ENCODE data around the gene DCLK1. TPM values are rescaled to one million over a fixed set of nuclear protein-coding genes. Genes with fewer than 3 reads are reported as not detected.

DCLK1 gene
- total RNA-seq, 1 donor from 2014 or later = 22.4 TPM

DNA sequence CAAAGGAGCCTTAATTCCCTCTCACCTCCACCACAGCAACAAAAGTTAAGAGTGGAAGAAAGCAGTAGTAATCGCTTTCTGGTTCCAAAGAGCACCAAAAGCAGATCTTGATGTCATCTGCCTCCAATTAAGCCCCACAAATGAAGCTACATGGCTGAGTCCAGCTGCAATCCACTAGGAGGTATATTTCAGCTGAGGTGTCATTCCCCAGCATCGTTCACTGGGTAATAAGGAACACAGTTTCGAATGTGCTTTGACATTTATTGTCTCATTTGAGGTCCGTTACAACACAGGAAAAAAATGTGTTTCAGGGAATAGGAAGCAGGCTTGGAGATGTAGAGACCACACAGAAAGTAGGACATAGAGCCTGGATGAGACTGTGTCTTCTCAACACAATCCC is 190.4 kb downstream of the DCLK1 start:
- Mint-ChIP-seq H3K36me3 (ENCODE audit: low read depth) (peaks cover 11% of the 10 kb centered on the region), H3K4me1 (no peaks in the 10 kb centered on the region), H3K9me3 (peaks cover 6% of the 10 kb centered on the region), H3K27ac (ENCODE audit: unreplicated experiment) (no peak overlapping the region), H3K27me3 (ENCODE audit: low read depth) (no peaks in the 10 kb centered on the region), H3K4me3 (no peak overlapping the region)
- TF ChIP-seq, protein P1, sequence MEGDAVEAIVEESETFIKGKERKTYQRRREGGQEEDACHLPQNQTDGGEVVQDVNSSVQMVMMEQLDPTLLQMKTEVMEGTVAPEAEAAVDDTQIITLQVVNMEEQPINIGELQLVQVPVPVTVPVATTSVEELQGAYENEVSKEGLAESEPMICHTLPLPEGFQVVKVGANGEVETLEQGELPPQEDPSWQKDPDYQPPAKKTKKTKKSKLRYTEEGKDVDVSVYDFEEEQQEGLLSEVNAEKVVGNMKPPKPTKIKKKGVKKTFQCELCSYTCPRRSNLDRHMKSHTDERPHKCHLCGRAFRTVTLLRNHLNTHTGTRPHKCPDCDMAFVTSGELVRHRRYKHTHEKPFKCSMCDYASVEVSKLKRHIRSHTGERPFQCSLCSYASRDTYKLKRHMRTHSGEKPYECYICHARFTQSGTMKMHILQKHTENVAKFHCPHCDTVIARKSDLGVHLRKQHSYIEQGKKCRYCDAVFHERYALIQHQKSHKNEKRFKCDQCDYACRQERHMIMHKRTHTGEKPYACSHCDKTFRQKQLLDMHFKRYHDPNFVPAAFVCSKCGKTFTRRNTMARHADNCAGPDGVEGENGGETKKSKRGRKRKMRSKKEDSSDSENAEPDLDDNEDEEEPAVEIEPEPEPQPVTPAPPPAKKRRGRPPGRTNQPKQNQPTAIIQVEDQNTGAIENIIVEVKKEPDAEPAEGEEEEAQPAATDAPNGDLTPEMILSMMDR (conservative IDR thresholded peaks at IDR 0.05) = no peak
- no peak for DNase-seq (ENCODE audit: low read depth, low spot score)

DNA sequence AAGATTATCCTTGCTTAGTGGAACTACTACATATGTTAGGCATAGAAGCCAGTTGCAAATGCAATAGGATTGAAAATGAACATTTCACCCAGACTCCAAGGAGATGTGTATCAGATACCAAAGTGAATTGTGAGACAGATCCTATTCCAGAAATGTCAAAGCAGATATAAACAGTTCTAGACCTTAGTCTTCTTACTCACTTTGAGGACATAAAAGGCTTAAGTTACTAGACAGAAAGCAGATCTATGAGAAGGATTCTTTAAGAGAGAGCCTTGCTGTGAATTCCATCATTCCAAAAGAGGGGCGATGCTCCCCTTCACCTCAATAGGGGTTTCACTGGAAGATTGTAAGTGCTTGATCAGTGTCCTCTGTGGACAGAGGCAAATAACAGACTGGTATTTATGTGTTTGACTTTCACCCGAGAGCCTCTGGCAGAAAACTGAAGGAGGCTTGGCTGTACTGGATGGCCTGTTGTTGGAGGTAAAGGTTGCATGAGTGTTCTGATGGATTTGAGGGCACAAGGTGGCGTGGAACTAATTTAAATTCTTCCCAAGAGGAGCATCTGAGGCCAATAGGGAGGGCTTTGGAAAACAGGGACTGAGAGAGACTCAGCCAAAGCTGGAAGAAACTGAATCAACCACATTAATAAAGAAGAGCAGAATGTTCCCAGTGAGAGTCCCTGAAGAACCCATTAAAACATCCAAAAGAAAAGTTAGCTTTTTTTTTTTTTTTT is 194.8 kb downstream of the DCLK1 start:
- Mint-ChIP-seq H3K9me3 (peaks cover 21% of the 10 kb centered on the region), H3K4me3 (no peak overlapping the region), H3K27me3 (ENCODE audit: low read depth) (no peaks in the 10 kb centered on the region), H3K36me3 (ENCODE audit: low read depth) (peaks cover 19% of the 10 kb centered on the region), H3K4me1 (no peaks in the 10 kb centered on the region), H3K27ac (ENCODE audit: unreplicated experiment) (no peak overlapping the region)
- no peak for DNase-seq (ENCODE audit: low read depth, low spot score)
- TF ChIP-seq, protein P1 (conservative IDR thresholded peaks at IDR 0.05) = no peak

DNA sequence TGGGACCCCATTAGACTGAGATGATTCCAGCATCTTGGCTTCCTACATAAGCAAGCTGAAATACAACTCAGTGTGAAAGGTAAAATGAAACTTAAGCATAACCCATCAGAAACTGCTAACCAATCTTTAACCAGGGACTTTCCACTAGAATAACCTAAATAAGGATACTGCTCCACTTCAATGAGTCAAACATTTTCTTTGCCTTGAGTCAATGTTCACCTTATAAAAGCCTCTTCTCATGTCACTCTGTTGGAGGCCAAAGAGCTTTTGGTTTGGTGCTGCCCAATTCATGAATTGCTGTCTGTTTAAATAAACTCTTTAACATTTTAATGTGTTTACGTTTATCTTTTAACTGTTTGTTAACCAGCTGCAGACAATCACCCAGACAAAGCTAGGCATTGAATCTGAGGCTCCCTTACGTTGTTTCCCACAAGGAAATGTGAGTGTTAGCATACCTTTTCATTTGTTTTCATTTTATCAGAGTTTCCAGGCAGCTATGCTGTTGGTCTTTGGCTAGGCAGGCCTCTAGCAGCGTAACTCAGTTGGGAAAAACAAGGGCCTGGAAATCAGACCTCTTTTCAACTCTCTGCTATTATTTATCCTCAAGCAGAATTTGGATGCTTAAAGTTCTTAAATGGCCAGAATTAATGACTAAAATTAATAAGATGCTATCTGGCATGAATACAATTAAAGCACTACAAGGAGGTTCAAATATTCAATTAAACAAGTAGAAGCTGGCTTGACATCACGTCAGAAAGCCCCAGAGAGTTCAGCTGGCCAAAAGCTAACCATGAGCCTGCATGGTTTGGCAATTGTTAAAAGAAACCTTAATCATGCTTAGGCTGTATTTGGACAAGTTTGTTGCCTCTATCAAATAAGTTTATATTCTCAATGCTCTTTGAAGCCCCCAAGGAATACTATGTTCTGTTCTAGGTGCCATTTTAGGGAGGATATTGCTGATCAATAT is 200.2 kb downstream of the DCLK1 start:
- DNase-seq (ENCODE audit: low read depth, low spot score) = no peak
- Mint-ChIP-seq H3K36me3 (ENCODE audit: low read depth) (peaks cover 15% of the 10 kb centered on the region), H3K27ac (ENCODE audit: unreplicated experiment) (no peak overlapping the region), H3K4me3 (no peak overlapping the region), H3K27me3 (ENCODE audit: low read depth) (no peaks in the 10 kb centered on the region), H3K4me1 (no peaks in the 10 kb centered on the region), H3K9me3 (peaks cover 22% of the 10 kb centered on the region)
- TF ChIP-seq, protein P1 (conservative IDR thresholded peaks at IDR 0.05) = no peak

DNA sequence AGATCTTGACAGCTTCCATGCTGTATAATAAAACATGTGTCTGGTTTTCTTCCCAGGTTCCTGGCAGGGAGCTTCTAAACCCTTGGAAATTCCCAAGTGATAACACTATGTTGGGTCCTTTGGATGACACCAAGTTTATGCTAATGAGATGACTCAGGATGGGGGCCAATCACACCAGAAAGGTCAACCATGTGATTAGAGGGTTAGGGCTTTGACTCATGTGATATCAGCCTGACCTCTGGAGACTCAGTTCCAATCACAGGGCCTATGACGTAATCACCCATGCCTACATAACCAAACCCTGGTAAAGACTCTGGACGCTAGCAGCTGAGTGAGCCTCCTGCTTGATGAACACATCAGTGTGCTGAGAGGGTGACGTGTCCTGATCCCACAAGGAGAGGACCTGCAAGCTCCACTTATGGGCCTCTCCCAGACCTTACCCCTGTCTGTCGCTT is 203.6 kb downstream of the DCLK1 start:
- peaks cover 7% of the 10 kb centered on the region for H3K9me3 Mint-ChIP-seq
- H3K4me3 Mint-ChIP-seq = no peak overlapping the region
- no peak overlapping the region for H3K27ac Mint-ChIP-seq (ENCODE audit: unreplicated experiment)
- H3K36me3 Mint-ChIP-seq (ENCODE audit: low read depth) = peaks cover 6% of the 10 kb centered on the region
- H3K4me1 Mint-ChIP-seq = no peaks in the 10 kb centered on the region
- H3K27me3 Mint-ChIP-seq (ENCODE audit: low read depth) = no peaks in the 10 kb centered on the region
- TF ChIP-seq, protein P1 (conservative IDR thresholded peaks at IDR 0.05) = no peak
- no peak for DNase-seq (ENCODE audit: low read depth, low spot score)

DNA sequence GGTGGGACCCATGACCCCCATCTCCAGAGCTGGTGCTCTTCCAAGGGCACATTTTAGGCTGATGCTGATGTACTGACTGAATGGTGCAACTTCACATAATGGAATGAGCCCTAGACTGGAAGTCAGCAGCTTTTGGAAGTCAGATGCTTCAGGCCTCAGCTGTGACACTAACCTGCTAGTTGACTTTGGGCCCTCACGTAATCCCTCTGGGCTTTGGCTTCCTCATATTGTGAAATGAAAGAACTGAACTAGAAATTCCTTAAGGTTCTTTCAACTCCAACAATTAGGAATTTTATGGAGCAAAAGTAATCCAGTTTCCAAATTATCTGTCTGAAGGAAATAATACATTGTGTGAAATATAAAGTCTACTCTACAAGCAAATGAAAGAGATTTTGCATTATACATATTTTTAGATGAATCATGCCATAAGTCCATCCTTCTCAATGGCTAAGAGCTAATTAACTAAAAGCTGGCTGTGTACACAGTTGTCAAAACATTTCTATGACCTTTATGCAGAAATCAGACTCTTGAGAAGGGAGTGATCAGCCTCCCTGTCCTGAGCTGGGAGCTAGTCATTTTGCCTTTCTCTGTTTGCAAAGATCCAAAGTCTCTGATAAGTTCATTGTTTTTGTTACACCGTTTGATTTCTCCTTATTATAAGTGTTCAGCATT is 204.2 kb downstream of the DCLK1 start:
- peaks cover 2% of the 10 kb centered on the region for H3K9me3 Mint-ChIP-seq
- no peaks in the 10 kb centered on the region for H3K4me1 Mint-ChIP-seq
- H3K27ac Mint-ChIP-seq (ENCODE audit: unreplicated experiment) = no peak overlapping the region
- H3K27me3 Mint-ChIP-seq (ENCODE audit: low read depth) = no peaks in the 10 kb centered on the region
- DNase-seq (ENCODE audit: low read depth, low spot score) = no peak
- TF ChIP-seq, protein P1 (conservative IDR thresholded peaks at IDR 0.05) = no peak
- no peaks in the 10 kb centered on the region for H3K36me3 Mint-ChIP-seq (ENCODE audit: low read depth)
- H3K4me3 Mint-ChIP-seq = no peak overlapping the region
